HG03469 (cell line): ENCODE results near the gene CNOT10.

Experiments
- ATAC-seq: cut with Tn5 transposase; IDR thresholded peaks from one replicate; pipeline ENCODE4 v1.9.1; 2021; ENCODE audit warnings: mild to moderate bottlenecking, moderate library complexity, moderate number of reproducible peaks; ENCODE audit not compliant: unreplicated experiment

The CNOT10 gene

DNA sequence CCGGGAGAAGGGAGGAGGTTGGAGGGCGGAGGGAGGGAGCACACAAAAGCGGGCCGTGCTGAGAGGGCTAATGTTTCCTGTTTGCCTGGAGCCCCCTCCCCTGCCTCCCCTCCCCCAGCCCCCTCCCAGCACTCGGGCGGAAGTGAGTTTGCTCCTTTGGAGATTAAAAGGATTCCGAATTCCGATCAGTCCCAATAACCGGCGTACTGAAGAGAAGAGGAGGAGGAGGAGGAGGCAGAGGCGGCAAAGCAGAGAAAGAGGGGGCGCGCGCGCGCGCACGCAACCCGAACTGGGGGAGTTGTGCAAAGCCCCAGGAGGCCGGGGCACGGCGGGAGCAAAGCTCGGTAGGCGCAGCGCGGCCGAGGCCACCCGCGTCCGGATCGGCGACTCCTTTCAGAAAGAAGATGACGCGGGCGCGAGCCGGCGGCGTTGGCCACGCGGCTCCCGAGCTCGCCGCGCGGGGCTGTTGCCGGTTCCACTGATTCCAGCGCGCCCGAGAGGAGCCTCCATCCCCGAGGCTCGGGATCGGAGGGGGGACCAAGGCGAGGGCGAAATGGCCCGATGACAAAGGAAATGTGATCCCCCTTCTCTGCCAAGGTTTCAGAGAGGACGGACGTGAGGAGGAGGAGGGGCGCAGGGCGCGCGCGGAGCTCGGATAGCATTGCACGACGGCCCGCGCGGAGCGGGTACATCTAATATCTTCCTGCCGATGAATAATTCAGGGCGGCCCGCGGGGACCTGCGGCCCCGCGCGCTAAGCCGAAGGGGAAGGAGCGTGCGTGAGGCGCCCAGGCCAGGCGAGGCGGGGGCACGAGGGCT lies 131.7 kb downstream of the CNOT10 start:
- ATAC-seq, result no peak

DNA sequence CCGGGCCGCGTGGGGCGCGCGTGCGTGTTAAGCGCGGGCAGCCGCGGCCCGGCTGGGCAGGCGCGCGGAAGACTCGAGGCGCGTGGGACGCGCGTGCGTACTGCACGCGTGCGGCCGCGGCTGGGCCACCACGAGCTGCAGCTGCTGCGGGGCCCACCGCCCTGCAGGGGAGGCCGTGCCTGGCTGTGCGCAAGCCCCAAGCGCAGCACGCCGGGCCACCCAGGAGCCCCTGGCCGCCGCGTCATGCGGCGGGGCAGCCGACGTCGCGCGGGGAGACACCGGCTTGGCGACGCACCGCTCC lies 132.2 kb downstream of the CNOT10 start:
- no peak for ATAC-seq

DNA sequence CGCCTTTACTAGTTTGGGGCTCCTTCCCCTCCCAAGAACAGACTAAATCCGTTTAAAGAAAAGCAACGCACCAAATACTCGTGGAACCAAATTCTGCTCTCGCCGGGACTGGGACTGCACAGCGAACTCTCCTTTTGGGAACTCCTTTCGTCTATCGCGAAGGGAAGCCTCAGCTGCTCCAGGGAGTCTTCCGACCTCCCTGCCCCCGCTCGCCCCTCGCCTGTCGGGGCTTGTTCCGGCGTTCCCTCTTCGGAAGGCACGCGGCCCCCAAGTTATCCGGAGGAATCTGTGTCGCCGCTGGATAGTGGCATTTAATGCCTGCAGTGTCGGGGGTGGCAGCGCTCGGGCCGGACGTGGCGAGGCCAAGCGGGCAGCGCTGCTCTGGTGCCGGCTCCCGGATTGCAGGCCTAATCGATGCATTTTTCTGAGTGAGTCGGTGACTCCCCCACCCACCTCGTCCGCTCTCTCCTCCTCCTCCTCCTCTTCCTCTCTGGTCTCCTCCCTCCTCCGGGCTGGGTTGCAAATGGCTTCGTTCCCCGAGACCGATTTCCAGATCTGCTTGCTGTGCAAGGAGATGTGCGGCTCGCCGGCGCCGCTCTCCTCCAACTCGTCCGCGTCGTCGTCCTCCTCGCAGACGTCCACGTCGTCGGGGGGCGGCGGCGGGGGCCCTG lies 132.7 kb downstream of the CNOT10 start, which contains the start of gene TRIM71:
TSS of gene TRIM71 (plus strand) at position 440 of the 671 bp plus-strand sequence. CDS start at position 524, 84 bp downstream.
- ATAC-seq, result no peak

DNA sequence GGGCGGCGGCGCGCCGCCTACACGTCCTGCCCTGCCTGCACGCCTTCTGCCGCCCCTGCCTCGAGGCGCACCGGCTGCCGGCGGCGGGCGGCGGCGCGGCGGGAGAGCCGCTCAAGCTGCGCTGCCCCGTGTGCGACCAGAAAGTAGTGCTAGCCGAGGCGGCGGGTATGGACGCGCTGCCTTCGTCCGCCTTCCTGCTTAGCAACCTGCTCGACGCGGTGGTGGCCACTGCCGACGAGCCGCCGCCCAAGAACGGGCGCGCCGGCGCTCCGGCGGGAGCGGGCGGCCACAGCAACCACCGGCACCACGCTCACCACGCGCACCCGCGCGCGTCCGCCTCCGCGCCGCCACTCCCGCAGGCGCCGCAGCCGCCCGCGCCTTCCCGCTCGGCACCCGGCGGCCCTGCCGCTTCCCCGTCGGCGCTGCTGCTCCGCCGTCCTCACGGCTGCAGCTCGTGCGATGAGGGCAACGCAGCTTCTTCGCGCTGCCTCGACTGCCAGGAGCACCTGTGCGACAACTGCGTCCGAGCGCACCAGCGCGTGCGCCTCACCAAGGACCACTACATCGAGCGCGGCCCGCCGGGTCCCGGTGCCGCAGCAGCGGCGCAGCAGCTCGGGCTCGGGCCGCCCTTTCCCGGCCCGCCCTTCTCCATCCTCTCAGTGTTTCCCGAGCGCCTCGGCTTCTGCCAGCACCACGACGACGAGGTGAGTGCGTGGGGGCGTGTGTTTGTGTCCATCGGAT lies 133.4 kb downstream of the CNOT10 start:
- ATAC-seq, result no peak

DNA sequence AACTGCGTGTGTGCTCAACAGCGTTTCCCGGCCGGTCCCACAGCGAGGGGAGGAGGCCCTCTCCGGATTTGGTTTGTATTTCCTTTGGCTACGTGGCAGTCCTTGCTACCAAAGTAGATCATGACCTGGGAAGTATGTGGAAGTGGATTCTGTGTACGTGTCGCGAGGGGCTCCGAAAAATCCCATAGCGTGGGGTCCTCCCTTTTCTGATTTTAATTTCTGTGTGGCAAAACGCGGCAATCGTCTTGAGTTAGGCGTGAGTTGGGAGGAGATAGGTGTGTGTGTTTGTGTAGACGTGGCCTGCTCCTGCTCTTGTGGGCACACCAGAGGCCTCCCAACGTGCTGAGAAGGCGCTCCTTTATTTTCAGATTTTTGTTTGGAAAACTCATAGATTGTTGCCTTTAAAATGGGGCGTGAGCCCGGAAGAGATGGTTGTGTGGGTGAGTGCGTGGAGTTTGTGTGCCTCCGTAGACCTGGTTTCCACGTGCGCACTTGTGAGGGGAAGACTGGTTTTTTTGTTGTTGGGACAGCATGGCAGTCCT lies 134.1 kb downstream of the CNOT10 start:
- no peak for ATAC-seq

DNA sequence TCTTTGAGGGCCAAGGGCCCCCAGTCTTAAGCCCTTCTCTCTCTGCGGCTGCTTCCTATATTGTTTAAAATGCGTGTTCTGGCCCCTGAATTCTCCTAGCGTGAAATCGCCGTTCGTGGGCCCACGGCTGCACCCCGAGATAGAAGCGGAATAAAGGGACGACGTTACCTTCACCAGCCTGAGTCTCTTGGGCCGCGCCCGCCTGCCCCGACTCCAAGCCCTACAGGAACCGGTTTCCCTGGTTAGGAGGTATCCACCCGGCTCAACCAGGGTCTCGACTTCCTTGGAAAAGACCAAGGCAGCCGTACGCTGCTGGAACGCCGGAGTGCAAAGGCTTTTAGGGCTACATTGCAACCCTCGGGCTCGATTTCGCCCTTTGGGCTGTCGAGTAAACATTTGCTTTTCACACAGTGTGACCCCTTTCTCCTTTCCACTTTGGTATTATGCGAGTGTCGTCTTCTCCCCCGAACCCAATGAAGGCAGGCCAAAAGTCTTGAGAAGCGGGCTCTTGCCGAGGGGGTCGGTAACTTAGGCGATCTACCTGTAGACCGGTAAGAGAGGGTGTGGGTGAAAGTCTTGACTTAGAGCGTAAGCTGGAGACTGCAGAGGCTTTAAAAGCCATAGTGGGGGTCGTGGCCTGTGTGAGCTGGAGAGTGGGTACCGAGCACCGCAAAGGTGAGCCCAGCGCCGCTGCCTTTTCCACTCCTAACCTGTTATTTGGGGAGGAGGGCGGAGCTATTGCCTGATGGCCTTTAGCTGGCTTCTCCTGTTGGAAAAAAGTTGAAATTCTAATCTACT lies 134.8 kb downstream of the CNOT10 start:
- no peak for ATAC-seq

DNA sequence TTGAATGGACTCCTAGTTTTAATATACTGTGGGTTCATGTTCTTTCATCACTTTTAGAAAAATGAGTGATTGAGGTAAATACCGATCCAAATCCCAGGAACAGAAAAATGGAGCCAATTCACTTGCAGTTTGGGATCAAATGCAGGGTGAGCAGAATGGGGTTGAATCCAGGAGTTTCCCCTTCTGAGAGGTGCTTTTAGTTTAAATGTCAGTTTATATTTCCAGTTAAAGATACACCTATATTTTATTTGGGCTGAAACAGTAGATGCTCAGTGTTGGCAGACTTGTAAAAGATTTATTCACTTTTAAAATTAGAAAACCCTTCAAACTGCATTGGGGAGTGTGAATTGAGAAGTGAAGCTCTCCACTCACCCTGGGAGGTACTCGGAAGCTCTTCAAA lies 135.4 kb downstream of the CNOT10 start:
- no peak for ATAC-seq

DNA sequence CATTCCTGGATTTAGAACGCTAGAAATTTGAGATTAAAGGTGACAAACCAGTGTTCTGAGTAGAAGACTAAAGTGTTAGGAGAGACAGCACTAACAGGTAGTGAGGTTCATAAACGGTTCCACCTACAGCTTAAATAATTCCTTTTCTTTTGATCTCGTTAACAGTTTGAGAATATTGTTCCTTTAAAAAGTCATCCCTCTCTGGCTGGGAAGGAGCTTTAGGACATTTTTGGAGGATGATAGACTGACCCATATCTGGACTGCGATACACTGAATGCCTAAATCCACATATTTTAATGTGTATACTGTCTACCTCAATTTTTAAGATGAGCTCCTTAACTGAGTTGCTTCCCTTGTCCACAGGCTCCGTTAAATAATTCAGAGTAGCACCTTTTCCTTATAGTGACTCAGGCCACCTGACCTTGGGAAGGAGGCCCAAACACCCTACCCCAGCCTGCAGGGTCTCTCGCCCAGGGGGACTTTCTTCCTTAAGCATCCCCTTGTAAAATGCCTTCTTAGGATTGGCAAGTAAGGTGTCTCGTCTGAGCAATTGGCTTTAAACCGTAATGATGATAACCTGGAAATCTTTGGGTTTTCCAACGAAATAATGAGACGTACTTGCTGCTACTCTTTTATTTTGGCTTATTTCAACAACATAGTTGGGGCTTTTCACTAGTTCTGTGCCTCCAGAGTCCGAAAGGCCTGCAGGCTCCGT lies 136.1 kb downstream of the CNOT10 start:
- ATAC-seq, result no peak

DNA sequence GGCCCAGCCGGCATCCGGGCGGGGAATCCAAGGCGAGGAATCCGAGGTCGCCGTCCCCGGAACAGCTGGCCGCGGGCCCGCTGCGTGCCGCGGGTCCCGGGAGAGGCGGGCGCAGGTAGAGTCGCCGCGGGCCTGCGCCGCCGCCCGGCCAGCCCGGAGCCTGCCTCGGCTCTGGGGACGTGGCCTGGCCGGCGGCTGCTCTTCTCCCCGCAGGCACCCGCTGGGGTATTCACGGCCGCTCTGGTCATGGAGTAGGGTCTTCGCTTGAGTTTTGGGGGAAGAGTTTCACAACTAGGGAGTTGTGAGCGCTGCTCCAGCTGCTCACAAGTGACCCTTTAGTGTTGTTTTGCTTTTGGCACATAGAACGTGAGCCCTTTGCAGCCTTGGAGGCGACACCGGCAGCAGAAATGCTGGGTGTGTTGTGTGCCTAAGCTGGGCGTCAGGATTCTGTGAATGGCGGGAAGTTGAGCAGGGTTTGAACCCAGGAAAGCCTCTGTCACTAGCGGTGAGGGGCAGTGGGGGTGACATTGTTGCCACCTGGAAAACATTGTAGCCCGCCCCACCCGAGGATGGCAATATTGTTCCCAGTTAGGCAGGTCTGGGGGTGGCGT lies 136.8 kb downstream of the CNOT10 start:
- no peak for ATAC-seq

DNA sequence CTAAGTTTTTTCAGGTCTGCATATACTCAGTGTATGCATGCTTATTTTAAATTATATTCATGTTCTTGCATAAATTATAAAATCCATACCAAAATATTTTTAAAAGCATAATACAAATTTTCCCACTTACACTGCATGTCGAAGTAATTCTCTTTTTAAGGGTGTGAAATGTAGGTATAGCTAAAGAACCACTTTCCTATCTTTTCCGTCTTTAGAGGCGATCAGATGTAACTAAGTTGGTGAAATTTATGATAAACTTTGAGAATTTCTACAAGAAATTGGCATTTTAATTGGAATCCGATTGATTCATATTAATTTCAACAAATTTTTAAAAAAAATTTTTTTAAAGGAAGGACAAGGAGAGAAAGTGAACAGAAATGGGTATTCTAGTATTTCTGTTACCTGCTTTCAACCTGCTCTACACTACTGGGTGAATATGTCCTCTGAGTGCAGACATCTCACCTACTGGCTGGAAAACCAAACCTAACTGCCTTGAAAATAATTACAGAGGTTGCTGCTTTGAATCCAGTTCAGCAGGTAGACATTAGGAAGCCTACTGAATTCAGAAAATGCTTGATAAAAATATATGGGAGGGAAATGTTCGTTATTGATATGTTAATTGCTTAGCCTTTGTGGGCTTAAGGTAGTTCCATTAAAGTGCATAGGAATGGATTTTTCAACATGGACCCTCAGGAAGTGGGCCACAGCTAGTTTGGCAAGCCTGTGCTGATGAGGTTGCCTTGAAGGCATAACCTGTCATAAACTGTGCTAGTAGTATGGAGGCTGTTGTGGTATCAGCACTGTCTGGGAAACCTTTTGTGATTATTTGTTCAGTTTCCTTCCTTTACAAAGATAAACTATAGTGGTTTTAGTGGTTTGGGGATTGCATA lies 137.9 kb downstream of the CNOT10 start:
- ATAC-seq, result no peak
